H1 (cell line): ENCODE data around the gene ENTPD6. TPM values are rescaled to one million over a fixed set of nuclear protein-coding genes. Genes with fewer than 3 reads are reported as not detected.

Experiments
- EGR1 ChIP-seq: IDR thresholded peaks from 2 replicates; pipeline ENCODE4 v1.6.1; 2011; ENCODE audit warnings: low read depth, low read length, borderline replicate concordance
- EP300 ChIP-seq, 2 experiments: IDR thresholded peaks; 1 replicate in 1 of 2; 2 replicates in 1 of 2; pipeline ENCODE4 v1.6.1; 2011 to 2012; ENCODE audit warnings: low read depth in 2 of 2, low read length in 2 of 2, mild to moderate bottlenecking in 2 of 2, borderline replicate concordance in 1 of 2, inconsistent platforms in 1 of 2, moderate library complexity in 1 of 2
- HDAC2 ChIP-seq, 2 experiments: fragments of 300-600 bp in 1 of 2; sonication (generic) in 1 of 2; IDR thresholded peaks; 2 replicates each; pipeline ENCODE4 v1.6.1; 2011 to 2012; ENCODE audit warnings: low read depth in 2 of 2, low read length in 2 of 2, mild to moderate bottlenecking in 2 of 2, moderate library complexity in 2 of 2, borderline replicate concordance in 1 of 2, inconsistent platforms in 1 of 2
- JUND ChIP-seq: IDR thresholded peaks from 2 replicates; pipeline ENCODE4 v1.6.1; 2011; ENCODE audit warnings: mild to moderate bottlenecking, improper control_type of control experiment, low read length
- RNF2 ChIP-seq: fragments of 200-900, 300-1000 bp; sonication (generic); IDR thresholded peaks from 2 replicates; pipeline ENCODE4 v1.7.1; 2016; ENCODE audit warnings: borderline replicate concordance, low read depth, mild to moderate bottlenecking, antibody characterized with exemption, low read length; ENCODE audit not compliant: poor library complexity, severe bottlenecking; ENCODE audit errors: missing control alignments
- SIX5 ChIP-seq: IDR thresholded peaks from 2 replicates; pipeline ENCODE4 v1.6.1; 2011; ENCODE audit warnings: mild to moderate bottlenecking, low read depth, low read length
- SP2 ChIP-seq: IDR thresholded peaks from 2 replicates; pipeline ENCODE4 v1.6.1; 2012; ENCODE audit warnings: mild to moderate bottlenecking, low read length, inconsistent platforms
- SUZ12 ChIP-seq: fragments of 200-600 bp; sonication (generic); IDR thresholded peaks from 2 replicates; pipeline ENCODE4 v1.6.1; 2012; ENCODE audit warnings: mild to moderate bottlenecking, inconsistent platforms, low read length, moderate library complexity, mixed read lengths
- polyA plus RNA-seq, 7 experiments: library from polyadenylated mRNA; depleted of rRNA in 3 of 7; stranded (reverse) in 5 of 7; unstranded in 2 of 7; fragments of >200 nt in 5 of 7; fragments of 200-250 nt in 2 of 7; gene quantifications; 1 replicate in 5 of 7; 2 replicates in 1 of 7; 4 replicates in 1 of 7; pipeline versions ENCODE4 v1.2.1 to v1.2.3, GENCODE V29; 2011 to 2013; ENCODE audit warnings: missing spikeins in 2 of 7, mixed read lengths in 2 of 7
- total RNA-seq: library from RNA; stranded (reverse); fragmentation: NEBNext Ultra II Directional; extraction: Animal tissue kit (Norgen Biotek cat#: 25700); gene quantifications from 2 replicates; pipeline ENCODE4 v1.2.1, GENCODE V29; 2021
- TF ChIP-seq, protein P1 (sequence below): IDR thresholded peaks from 2 replicates; pipeline ENCODE4 v1.6.1; 2012; ENCODE audit warnings: inconsistent platforms

Gene ENTPD6
- total and polyA plus RNA-seq, 2 of the 8 experiments (the other 6 are each of a cell fraction or from before 2014, with no cell fraction given) = 47.8 to 57.3 TPM

GRCh38 chr20:25223765-25224720, 28.5 kb downstream of the ENTPD6 start (continued):
- TF ChIP-seq SUZ12 = no peak
- TF ChIP-seq, protein P1, sequence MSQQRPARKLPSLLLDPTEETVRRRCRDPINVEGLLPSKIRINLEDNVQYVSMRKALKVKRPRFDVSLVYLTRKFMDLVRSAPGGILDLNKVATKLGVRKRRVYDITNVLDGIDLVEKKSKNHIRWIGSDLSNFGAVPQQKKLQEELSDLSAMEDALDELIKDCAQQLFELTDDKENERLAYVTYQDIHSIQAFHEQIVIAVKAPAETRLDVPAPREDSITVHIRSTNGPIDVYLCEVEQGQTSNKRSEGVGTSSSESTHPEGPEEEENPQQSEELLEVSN = no peak
- no peak for TF ChIP-seq SIX5
- TF ChIP-seq EP300 (IDR thresholded peaks at IDR 0.05; ENCODE audit: borderline replicate concordance in 1 of 2, low read depth in 2 of 2, low read length in 2 of 2) = no peak
- TF ChIP-seq RNF2 = no peak
- no peak for TF ChIP-seq HDAC2 (IDR thresholded peaks at IDR 0.05; ENCODE audit: borderline replicate concordance in 1 of 2, low read depth in 2 of 2, low read length in 2 of 2)
- TF ChIP-seq SP2 = no peak
- TF ChIP-seq EGR1 = no peak
- no peak for TF ChIP-seq JUND
